Ovary (tissue), 9 donors: ENCODE measurements around the gene ANKLE2. TPM values are rescaled to one million over a fixed set of nuclear protein-coding genes. Genes with fewer than 3 reads are reported as not detected.

ENCODE experiments used
- DNase-seq, 5 donors: peaks; one replicate each; pipeline ENCODE4 v3.0.0-alpha.2; 2019 to 2020
- H3K27ac ChIP-seq, 2 donors: fragments of 200-600 bp; one replicate each; pipeline versions ENCODE4 v1.5.1 to v1.8.0; 2019 to 2022
- H3K27me3 ChIP-seq: fragments of 200-600 bp; one replicate; pipeline ENCODE4 v1.8.0; 2022
- H3K36me3 ChIP-seq: fragments of 200-600 bp; sonication (generic); one replicate; pipeline ENCODE4 v1.5.1; 2019
- H3K4me1 ChIP-seq: one replicate; pipeline ENCODE4 v1.8.1; 2013; ENCODE audit warnings: mild to moderate bottlenecking, moderate library complexity; ENCODE audit not compliant: insufficient read depth
- H3K4me3 ChIP-seq: fragments of 200-600 bp; sonication (generic); one replicate; pipeline ENCODE4 v1.5.1; 2017
- H3K9me3 ChIP-seq, 2 donors: fragments of 200-600 bp in 1 of 2; sonication (generic) in 1 of 2; one replicate each; pipeline versions ENCODE4 v1.5.1 to v1.8.1; 2013 to 2019; ENCODE audit warnings: mild to moderate bottlenecking in 1 of 2, moderate library complexity in 1 of 2
- EP300 ChIP-seq: sonication (generic); formaldehyde crosslinking; IDR thresholded peaks from one replicate; pipeline ENCODE4 v1.6.1; 2017; ENCODE audit warnings: antibody characterized with exemption
- POLR2A ChIP-seq: fragments of 450-650 bp; IDR thresholded peaks from one replicate; pipeline ENCODE4 v1.6.1; 2017; ENCODE audit warnings: antibody characterized with exemption, mild to moderate bottlenecking, moderate library complexity
- WGBS, 3 donors: extraction: QIAGEN DNeasy Blood & Tissue Kit in 1 of 3; methylation state at CpG; one replicate each; pipeline versions ENCODE4 v1.1.5 to v1.1.7; 2013 to 2017; 5-methylcytosine and 5-hydroxymethylcytosine counted together
- intact Hi-C, 4 donors: fragments of 100-400 bp; cut with DNase I; formaldehyde crosslinking; loops; one replicate each; pipeline versions ENCODE4 v1.11.0 to v1.15.1; 2022 to 2023
- polyA plus RNA-seq, 2 donors: library from polyadenylated mRNA; stranded (reverse); fragments of 200-250 nt in 1 of 2; fragments of 350-450 nt in 1 of 2; fragmentation: Illumina TruSeq in 1 of 2; extraction: RNeasy Lipid Tissue Mini Kit (QIAGEN cat#74804) in 1 of 2; gene quantifications; one replicate each; pipeline ENCODE4 v1.2.3, GENCODE V29; 2013 to 2014
- total RNA-seq, 7 donors: library from RNA; depleted of rRNA in 2 of 7; stranded (reverse); fragments of >200 nt in 2 of 7; fragmentation: NEBNext Ultra II Directional in 3 of 7; extraction: Animal tissue kit (Norgen Biotek cat#: 25700) in 3 of 7; gene quantifications; one replicate each; pipeline versions ENCODE4 v1.1.0 to v1.2.4, GENCODE V29; 2016 to 2023
- TF ChIP-seq, protein P1 (sequence below), 3 donors: fragments of 450-650 bp in 2 of 3; fragments of 200-600 bp in 1 of 3; IDR thresholded peaks; one replicate each; pipeline versions ENCODE4 v1.5.1 to v1.8.0; 2016 to 2022; ENCODE audit warnings: antibody characterized with exemption in 3 of 3, mild to moderate bottlenecking in 1 of 3
- donor health status: DM: no; HTN: no; CAD: no; lungs with moderate emphysema.
- donor health status: DM: no; HTN: no; CAD: no.
- donor health status: Bipolar disorder and iron deficiency.
- donor health status: DM: yes; HTN: yes; CAD: no.
- donor health status: DM: no; HTN: no; CAD: no.
- donor health status: DM: yes; HTN: yes; CAD: no.

Gene ANKLE2
- total and polyA plus RNA-seq, 9 donors, result 30.5 to 82.0 (median 43.2) TPM

DNA sequence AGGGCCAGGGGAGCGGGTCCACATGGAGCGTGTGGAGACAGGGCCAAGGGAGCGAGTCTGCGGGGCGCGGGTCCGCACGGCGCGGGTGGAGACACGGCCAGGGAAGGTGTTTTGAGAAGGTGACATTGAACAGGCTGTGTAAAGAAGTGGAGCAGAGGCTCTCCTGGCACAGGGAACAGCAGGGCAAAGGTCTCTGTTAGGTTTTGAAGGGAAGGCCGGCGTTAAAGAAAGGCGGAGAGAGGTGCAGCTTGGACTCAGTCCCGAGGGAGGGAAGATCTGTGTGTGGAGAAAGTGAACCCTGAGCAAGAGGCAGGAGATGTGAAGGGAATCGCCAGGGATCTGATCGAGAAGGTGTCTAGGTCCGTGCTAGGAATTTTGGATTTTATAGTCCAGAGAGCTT is 72.4 kb downstream of the ANKLE2 start:
- Histone ChIP-seq H3K4me3 (no peak overlapping the region), H3K36me3 (no peaks in the 10 kb centered on the region)
- intact Hi-C loops, result no loop called here

DNA sequence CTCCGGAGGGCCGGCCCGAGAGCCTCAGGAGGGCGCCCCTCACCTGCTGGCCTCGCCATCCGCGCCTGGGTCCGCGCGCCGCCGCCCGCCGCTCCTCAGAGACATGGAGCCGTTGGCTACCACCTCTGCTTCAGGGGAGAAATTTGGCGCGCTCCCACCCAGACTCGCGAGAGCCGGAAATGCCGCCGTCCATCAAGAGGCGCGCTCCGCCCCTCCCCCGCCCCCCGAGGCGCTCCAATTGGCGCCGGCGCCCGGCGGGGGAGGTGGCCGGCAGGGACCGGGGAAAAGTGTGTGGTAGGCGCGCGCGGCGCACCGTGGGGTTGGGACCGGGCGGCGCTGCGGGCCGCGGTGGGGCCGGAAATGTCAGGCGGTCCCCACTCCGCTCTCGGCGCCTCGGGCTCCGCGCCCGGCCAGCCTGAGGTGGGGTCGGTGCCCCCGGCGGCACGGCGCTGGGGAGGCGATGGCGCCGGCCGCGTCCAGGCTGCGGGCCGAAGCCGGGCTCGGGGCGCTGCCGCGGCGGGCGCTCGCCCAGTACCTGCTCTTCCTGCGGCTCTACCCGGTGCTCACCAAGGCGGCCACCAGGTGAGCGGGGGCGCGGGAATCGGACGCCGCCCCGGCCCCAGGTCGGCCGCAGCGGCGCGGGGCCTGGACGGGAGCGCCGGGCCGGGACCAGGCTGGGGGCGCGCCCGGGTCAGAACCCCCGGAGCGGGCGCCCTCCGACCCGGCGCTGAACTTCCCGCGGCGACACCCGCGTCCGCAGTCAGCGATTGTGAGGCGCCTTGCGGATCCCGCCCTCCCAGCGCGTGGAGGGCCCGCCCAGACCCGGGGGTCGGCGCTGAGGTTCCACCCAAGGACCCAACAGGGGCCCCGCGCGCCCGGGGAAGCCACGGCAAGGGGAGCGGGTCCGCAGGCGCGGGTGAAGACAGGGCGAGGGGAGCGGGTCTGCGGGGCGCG is 74.1 kb downstream of the ANKLE2 start, which contains the start of the genes POLE and PXMP2:
Gene POLE (minus strand): TSS at position 132 of the 954 bp plus-strand sequence. CDS start 27 bp downstream, at position 105.
Gene PXMP2 (plus strand): TSS at position 377 of the 954 bp plus-strand sequence. CDS start 84 bp downstream, at position 461.
- peak within 1 kb of the TSS; percentile 81 for H3K4me3 ChIP-seq
- peak within 1 kb of the TSS; percentile 53 to 57 for H3K27ac ChIP-seq
- H3K36me3 ChIP-seq, result no peaks in the 10 kb centered on the region
- intact Hi-C loops, result no loop called here
- peak; percentile 96 to 99 (median 98) for DNase-seq
- H3K4me1 ChIP-seq, result peaks cover 12% of the 10 kb centered on the region
- WGBS, 3 donors, result 0 to 1% (median 1%) methylated on average over 74 to 134 of the region's 134 CpGs
- H3K27me3 ChIP-seq, result no peaks in the 10 kb centered on the region
- H3K9me3 ChIP-seq, result no peaks in the 10 kb centered on the region
- TF ChIP-seq EP300 (no peak), POLR2A (peak; percentile 18)
- TF ChIP-seq, protein P1, sequence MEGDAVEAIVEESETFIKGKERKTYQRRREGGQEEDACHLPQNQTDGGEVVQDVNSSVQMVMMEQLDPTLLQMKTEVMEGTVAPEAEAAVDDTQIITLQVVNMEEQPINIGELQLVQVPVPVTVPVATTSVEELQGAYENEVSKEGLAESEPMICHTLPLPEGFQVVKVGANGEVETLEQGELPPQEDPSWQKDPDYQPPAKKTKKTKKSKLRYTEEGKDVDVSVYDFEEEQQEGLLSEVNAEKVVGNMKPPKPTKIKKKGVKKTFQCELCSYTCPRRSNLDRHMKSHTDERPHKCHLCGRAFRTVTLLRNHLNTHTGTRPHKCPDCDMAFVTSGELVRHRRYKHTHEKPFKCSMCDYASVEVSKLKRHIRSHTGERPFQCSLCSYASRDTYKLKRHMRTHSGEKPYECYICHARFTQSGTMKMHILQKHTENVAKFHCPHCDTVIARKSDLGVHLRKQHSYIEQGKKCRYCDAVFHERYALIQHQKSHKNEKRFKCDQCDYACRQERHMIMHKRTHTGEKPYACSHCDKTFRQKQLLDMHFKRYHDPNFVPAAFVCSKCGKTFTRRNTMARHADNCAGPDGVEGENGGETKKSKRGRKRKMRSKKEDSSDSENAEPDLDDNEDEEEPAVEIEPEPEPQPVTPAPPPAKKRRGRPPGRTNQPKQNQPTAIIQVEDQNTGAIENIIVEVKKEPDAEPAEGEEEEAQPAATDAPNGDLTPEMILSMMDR (IDR thresholded peaks at IDR 0.05), result peak in 2 of 3 donors; percentile 12 to 36

More for the DNA sequence above, 72.4 kb downstream of the ANKLE2 start:
- peaks cover 12% of the 10 kb centered on the region for H3K4me1 ChIP-seq
- no peaks in the 10 kb centered on the region for H3K9me3 ChIP-seq
- DNase-seq, result no peak
- H3K27ac ChIP-seq, result no peak overlapping the region
- no peak for TF ChIP-seq EP300
- WGBS, 3 donors, result 44 to 78% (median 53%) methylated on average over 18 of the region's 18 CpGs
- H3K27me3 ChIP-seq, result no peaks in the 10 kb centered on the region

- intact Hi-C loops, result no loop called here
- 0 to 1% (median 0%) methylated on average over 2 to 55 of the region's 55 CpGs for WGBS, 3 donors
These were observed 74.8 kb downstream of the ANKLE2 start for GRCh38 chr12:132686825-132687210.

DNA sequence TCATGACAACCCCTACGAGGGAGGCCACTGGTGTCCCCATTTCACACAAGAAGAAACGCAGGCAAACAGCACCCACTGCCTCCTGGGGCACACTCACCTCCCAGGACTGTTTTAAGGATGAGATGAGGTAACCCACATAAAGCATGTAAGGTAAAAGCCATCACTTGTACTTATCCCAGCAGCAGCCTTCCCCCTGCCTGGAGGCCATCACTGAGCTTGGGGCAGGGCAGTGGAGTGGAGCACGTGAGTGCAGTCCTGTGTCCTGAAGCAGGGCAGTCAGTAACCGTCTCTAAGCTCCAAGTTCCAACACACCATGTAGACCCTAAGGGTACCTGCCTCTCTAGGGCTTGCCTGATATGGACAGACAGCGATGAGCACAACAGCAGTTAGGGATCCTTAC is 76.2 kb downstream of the ANKLE2 start:
- no peaks in the 10 kb centered on the region for H3K36me3 ChIP-seq
- WGBS, 3 donors, result 69 to 90% (median 73%) methylated on average over 5 of the region's 5 CpGs
- TF ChIP-seq EP300 (no peak), POLR2A (no peak)
- TF ChIP-seq, protein P1 (IDR thresholded peaks at IDR 0.05), result no peak
- no peaks in the 10 kb centered on the region for H3K27me3 ChIP-seq
- H3K4me3 ChIP-seq, result no peak overlapping the region
- intact Hi-C loops, result no loop called here
- DNase-seq, result no peak
- no peaks in the 10 kb centered on the region for H3K9me3 ChIP-seq
- peaks cover 12% of the 10 kb centered on the region for H3K4me1 ChIP-seq
- no peak overlapping the region for H3K27ac ChIP-seq

More at GRCh38 chr12:132686825-132687210, 74.8 kb downstream of the ANKLE2 start:
- Histone ChIP-seq H3K9me3 (no peaks in the 10 kb centered on the region), H3K36me3 (no peaks in the 10 kb centered on the region), H3K27ac (peak overlapping the region; percentile 51 to 53), H3K4me1 (peaks cover 12% of the 10 kb centered on the region), H3K4me3 (peak overlapping the region; percentile 81), H3K27me3 (no peaks in the 10 kb centered on the region)
- peak in 2 of 5 donors; percentile 20 to 44 for DNase-seq
- TF ChIP-seq POLR2A (no peak), EP300 (no peak)
- TF ChIP-seq, protein P1 (IDR thresholded peaks at IDR 0.05), result no peak
